Measurements from ENCODE around the gene MCC.

Gene MCC

GRCh38 chr5:113213551-113214425, 274.5 kb downstream of the MCC start:
- no peak for TF ChIP-seq CTCF (IDR thresholded peaks at IDR 0.05; ENCODE audit: extremely low read depth, insufficient read depth, missing control alignments)
- in situ Hi-C loops (cut with MboI; ENCODE audit: low pct_unique_long_range_greater_than_20kb, low sequenced_read_pairs, unreplicated experiment) = no loop called here
- no peak for DNase-seq (ENCODE audit: low spot score)

GRCh38 chr5:113212244-113212920, 275.9 kb downstream of the MCC start:
- no peak for TF ChIP-seq CTCF (IDR thresholded peaks at IDR 0.05; ENCODE audit: extremely low read depth, insufficient read depth, missing control alignments)
- in situ Hi-C loops (cut with MboI; ENCODE audit: low pct_unique_long_range_greater_than_20kb, low sequenced_read_pairs, unreplicated experiment) = no loop called here
- DNase-seq (ENCODE audit: low spot score) = no peak

- DNase-seq (ENCODE audit: low spot score) = no peak
- TF ChIP-seq CTCF (IDR thresholded peaks at IDR 0.05; ENCODE audit: extremely low read depth, insufficient read depth, missing control alignments) = no peak
- in situ Hi-C loops (cut with MboI; ENCODE audit: low pct_unique_long_range_greater_than_20kb, low sequenced_read_pairs, unreplicated experiment) = no loop called here
Measured at GRCh38 chr5:113209498-113209897, 278.8 kb downstream of the MCC start.

- in situ Hi-C loops (cut with MboI; ENCODE audit: low pct_unique_long_range_greater_than_20kb, low sequenced_read_pairs, unreplicated experiment) = no loop called here
- TF ChIP-seq CTCF (IDR thresholded peaks at IDR 0.05; ENCODE audit: extremely low read depth, insufficient read depth, missing control alignments) = no peak
- DNase-seq (ENCODE audit: low spot score) = no peak
Measured at GRCh38 chr5:113205807-113206206, 282.4 kb downstream of the MCC start.

GRCh38 chr5:113205323-113205722, 282.9 kb downstream of the MCC start:
- in situ Hi-C loops (cut with MboI; ENCODE audit: low pct_unique_long_range_greater_than_20kb, low sequenced_read_pairs, unreplicated experiment) = no loop called here
- no peak for DNase-seq (ENCODE audit: low spot score)
- no peak for TF ChIP-seq CTCF (IDR thresholded peaks at IDR 0.05; ENCODE audit: extremely low read depth, insufficient read depth, missing control alignments)

GRCh38 chr5:113204525-113205161, 283.6 kb downstream of the MCC start:
- TF ChIP-seq CTCF (IDR thresholded peaks at IDR 0.05; ENCODE audit: extremely low read depth, insufficient read depth, missing control alignments) = no peak
- DNase-seq (ENCODE audit: low spot score) = no peak
- in situ Hi-C loops (cut with MboI; ENCODE audit: low pct_unique_long_range_greater_than_20kb, low sequenced_read_pairs, unreplicated experiment) = no loop called here
